DND-41 (cell line): Measurements from ENCODE around the gene GPHN.

Source experiments
- ATAC-seq: fragments of 200-7000 bp; cut with Tn5 transposase; 3 replicates; pipeline ENCODE4 v1.9.1; 2021; ENCODE audit warnings: low read depth; ENCODE audit not compliant: insufficient read depth
- DNase-seq: peaks from one replicate; pipeline ENCODE4 v3.0.0-alpha.2; 2020
- H2AFZ ChIP-seq: 2 replicates; pipeline ENCODE4 v1.6.0; 2012; ENCODE audit warnings: low read depth, low read length
- H3K27ac ChIP-seq: 2 replicates; pipeline ENCODE4 v1.5.1; 2012; ENCODE audit warnings: low read length, inconsistent platforms
- H3K27me3 ChIP-seq: fragments of 200-600 bp; sonication (generic); 2 replicates; pipeline ENCODE4 v1.6.0; 2012; ENCODE audit warnings: low read length, mild to moderate bottlenecking, inconsistent platforms; ENCODE audit not compliant: insufficient read depth, poor library complexity
- H3K36me3 ChIP-seq: 2 replicates; pipeline ENCODE4 v1.5.1; 2012; ENCODE audit warnings: low read length, inconsistent platforms; ENCODE audit not compliant: insufficient read depth
- H3K4me1 ChIP-seq: 2 replicates; pipeline ENCODE4 v1.5.1; 2012; ENCODE audit warnings: mild to moderate bottlenecking, low read length; ENCODE audit not compliant: insufficient read depth
- H3K4me2 ChIP-seq: 2 replicates; pipeline ENCODE4 v1.6.0; 2012; ENCODE audit warnings: mild to moderate bottlenecking, moderate library complexity, low read length, inconsistent platforms; ENCODE audit not compliant: insufficient read depth
- H3K4me3 ChIP-seq, 2 experiments: fragments of 200-600 bp in 1 of 2; shearing (Covaris generic) in 1 of 2; 2 replicates each; pipeline ENCODE4 v1.5.1; 2012 to 2016; ENCODE audit warnings: inconsistent platforms in 2 of 2, low read length in 2 of 2, mild to moderate bottlenecking in 2 of 2, low read depth in 1 of 2, moderate library complexity in 1 of 2
- H3K79me2 ChIP-seq: 2 replicates; pipeline ENCODE4 v1.6.0; 2012; ENCODE audit warnings: low read length, inconsistent platforms; ENCODE audit not compliant: insufficient read depth
- H3K9ac ChIP-seq: 2 replicates; pipeline ENCODE4 v1.6.0; 2012; ENCODE audit warnings: low read depth, mild to moderate bottlenecking, inconsistent platforms, low read length, moderate library complexity
- H3K9me3 ChIP-seq: 2 replicates; pipeline ENCODE4 v1.5.1; 2012; ENCODE audit warnings: low read length, moderate library complexity, mild to moderate bottlenecking, inconsistent platforms; ENCODE audit not compliant: insufficient read depth, severe bottlenecking
- H4K20me1 ChIP-seq: 2 replicates; pipeline ENCODE4 v1.6.0; 2012; ENCODE audit warnings: low read length; ENCODE audit not compliant: insufficient read depth
- EZH2 ChIP-seq: IDR thresholded peaks from 3 replicates; pipeline ENCODE4 v1.6.1; 2012; ENCODE audit warnings: borderline replicate concordance, low read depth, mild to moderate bottlenecking, moderate library complexity, low read length, inconsistent platforms; ENCODE audit not compliant: severe bottlenecking
- TF ChIP-seq, protein P1 (sequence below): IDR thresholded peaks from 2 replicates; pipeline ENCODE4 v1.5.1; 2012; ENCODE audit warnings: borderline replicate concordance, low read length, moderate library complexity, mild to moderate bottlenecking; ENCODE audit not compliant: poor library complexity, severe bottlenecking; ENCODE audit errors: extremely low read depth

GPHN gene

DNA sequence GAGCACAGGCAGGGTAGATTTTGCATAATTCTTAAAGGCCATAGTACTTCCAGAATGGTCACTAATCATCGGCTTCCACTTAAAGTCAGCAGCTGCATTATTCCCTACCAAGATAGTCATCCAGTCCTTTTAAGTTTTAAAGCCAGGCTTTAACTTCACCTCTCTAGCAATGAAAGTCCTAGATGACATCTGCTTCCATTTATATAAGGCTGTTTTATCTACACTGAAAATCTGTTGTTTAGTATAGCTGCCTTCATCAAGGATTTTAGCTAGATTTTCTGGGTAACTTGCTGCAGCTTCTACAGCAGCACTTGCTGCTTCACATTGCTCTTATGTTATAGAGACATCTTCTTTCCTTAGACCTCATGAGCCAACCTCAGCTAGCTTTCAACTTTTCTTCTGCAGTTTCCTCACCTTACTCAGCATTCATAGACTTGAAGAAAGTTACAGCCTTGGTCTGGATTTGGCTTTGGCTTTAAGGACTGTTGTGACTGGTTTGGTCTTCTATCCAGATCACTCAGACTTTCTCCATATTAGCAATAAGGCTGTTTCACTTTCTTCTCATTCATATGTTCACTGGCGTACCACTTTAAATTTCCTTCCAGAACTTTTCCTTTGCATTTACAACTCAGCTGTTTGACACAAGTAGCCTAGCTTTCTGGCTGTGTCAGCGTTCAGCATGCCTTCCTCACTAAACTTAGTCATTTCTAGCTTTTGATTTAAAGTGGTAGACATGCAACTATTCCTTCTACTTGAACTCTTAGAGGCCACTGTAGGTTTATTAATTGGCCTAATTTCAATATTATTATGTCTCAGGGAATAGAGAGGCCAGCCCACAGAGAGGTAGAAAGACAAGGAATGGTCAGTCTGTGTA is 471.4 kb downstream of the GPHN start:
- Histone ChIP-seq H3K79me2 (no peaks in the 10 kb centered on the region), H2AFZ (no peak overlapping the region), H3K4me3 (no peak overlapping the region), H3K9me3 (no peaks in the 10 kb centered on the region), H3K27me3 (no peaks in the 10 kb centered on the region), H3K27ac (no peak overlapping the region), H3K36me3 (no peaks in the 10 kb centered on the region), H4K20me1 (no peaks in the 10 kb centered on the region), H3K4me1 (no peaks in the 10 kb centered on the region), H3K4me2 (no peak overlapping the region), H3K9ac (no peak overlapping the region)
- ATAC-seq = no peak
- TF ChIP-seq, protein P1, sequence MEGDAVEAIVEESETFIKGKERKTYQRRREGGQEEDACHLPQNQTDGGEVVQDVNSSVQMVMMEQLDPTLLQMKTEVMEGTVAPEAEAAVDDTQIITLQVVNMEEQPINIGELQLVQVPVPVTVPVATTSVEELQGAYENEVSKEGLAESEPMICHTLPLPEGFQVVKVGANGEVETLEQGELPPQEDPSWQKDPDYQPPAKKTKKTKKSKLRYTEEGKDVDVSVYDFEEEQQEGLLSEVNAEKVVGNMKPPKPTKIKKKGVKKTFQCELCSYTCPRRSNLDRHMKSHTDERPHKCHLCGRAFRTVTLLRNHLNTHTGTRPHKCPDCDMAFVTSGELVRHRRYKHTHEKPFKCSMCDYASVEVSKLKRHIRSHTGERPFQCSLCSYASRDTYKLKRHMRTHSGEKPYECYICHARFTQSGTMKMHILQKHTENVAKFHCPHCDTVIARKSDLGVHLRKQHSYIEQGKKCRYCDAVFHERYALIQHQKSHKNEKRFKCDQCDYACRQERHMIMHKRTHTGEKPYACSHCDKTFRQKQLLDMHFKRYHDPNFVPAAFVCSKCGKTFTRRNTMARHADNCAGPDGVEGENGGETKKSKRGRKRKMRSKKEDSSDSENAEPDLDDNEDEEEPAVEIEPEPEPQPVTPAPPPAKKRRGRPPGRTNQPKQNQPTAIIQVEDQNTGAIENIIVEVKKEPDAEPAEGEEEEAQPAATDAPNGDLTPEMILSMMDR = no peak
- TF ChIP-seq EZH2 = no peak
- no peak for DNase-seq

DNA sequence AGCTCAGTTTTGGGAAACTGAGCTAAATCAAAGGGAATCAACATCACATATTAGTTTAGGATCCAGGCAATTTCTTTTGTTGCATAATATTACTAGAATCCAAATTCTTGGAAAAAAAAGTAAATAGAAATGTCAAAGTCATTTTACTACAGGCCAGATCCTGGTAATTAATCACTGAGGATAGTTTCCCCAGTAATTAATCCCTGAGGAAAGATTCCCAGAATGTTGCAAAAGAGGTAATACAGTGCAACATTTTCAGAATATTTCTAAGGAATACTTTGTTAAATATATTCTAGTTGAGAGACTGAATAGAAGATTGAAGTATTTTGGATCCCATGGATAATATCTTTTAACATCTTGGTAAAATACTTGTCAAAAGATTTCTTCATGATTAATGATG is 474.3 kb downstream of the GPHN start:
- no peak overlapping the region for H3K4me2 ChIP-seq
- H3K79me2 ChIP-seq = no peaks in the 10 kb centered on the region
- no peak overlapping the region for H3K9ac ChIP-seq
- no peaks in the 10 kb centered on the region; the same call in 1 of the 2 replicates for H3K36me3 ChIP-seq
- DNase-seq = no peak
- ATAC-seq = no peak
- H4K20me1 ChIP-seq = no peaks in the 10 kb centered on the region
- no peaks in the 10 kb centered on the region for H3K9me3 ChIP-seq
- TF ChIP-seq, protein P1 = no peak
- no peak for TF ChIP-seq EZH2
- H3K27ac ChIP-seq = no peak overlapping the region
- no peak overlapping the region for H2AFZ ChIP-seq
- no peak overlapping the region for H3K4me3 ChIP-seq
- no peaks in the 10 kb centered on the region for H3K4me1 ChIP-seq
- H3K27me3 ChIP-seq = no peaks in the 10 kb centered on the region

DNA sequence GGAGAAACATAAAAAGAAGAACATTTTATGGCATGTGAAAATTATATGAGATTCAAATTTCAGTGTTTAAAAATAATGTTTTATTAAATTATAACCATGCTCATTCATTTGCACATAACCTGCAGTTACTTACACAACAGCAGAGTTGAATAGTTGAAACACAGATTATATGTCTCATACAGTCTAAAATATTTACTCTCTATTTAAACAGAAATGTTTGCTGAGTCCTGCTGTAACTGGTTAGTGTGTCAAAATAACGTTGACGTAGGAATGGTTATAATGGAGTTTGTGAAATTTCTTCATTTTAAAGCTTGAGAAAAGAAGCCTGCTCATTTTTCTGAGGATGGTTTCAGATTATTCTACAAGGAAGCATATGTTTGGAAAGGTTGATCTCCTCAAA is 484.8 kb downstream of the GPHN start:
- TF ChIP-seq, protein P1 = no peak
- no peak for TF ChIP-seq EZH2
- Histone ChIP-seq H4K20me1 (no peaks in the 10 kb centered on the region), H2AFZ (no peak overlapping the region), H3K9ac (no peak overlapping the region), H3K4me3 (no peak overlapping the region), H3K4me1 (no peaks in the 10 kb centered on the region), H3K79me2 (no peaks in the 10 kb centered on the region), H3K27ac (no peak overlapping the region), H3K36me3 (no peaks in the 10 kb centered on the region), H3K4me2 (no peak overlapping the region), H3K9me3 (no peaks in the 10 kb centered on the region), H3K27me3 (no peaks in the 10 kb centered on the region)
- DNase-seq = no peak
- ATAC-seq = no peak
